DOHH2 (cell line): Measurements from ENCODE around the gene ARMC8.

Source experiments
- EZH2phosphoT487 ChIP-seq: fragments of 200-600 bp; sonication (generic); IDR thresholded peaks from 2 replicates; pipeline ENCODE4 v1.6.1; 2017; ENCODE audit warnings: borderline replicate concordance, mild to moderate bottlenecking, antibody characterized with exemption, low read length, moderate library complexity, mixed read lengths
- TF ChIP-seq, protein P1 (sequence below): fragments of 200-600 bp; sonication (generic); IDR thresholded peaks from one replicate; pipeline ENCODE4 v1.5.1; 2014; ENCODE audit warnings: antibody characterized with exemption, mild to moderate bottlenecking, low read depth, low read length; ENCODE audit not compliant: poor library complexity, severe bottlenecking

DNA sequence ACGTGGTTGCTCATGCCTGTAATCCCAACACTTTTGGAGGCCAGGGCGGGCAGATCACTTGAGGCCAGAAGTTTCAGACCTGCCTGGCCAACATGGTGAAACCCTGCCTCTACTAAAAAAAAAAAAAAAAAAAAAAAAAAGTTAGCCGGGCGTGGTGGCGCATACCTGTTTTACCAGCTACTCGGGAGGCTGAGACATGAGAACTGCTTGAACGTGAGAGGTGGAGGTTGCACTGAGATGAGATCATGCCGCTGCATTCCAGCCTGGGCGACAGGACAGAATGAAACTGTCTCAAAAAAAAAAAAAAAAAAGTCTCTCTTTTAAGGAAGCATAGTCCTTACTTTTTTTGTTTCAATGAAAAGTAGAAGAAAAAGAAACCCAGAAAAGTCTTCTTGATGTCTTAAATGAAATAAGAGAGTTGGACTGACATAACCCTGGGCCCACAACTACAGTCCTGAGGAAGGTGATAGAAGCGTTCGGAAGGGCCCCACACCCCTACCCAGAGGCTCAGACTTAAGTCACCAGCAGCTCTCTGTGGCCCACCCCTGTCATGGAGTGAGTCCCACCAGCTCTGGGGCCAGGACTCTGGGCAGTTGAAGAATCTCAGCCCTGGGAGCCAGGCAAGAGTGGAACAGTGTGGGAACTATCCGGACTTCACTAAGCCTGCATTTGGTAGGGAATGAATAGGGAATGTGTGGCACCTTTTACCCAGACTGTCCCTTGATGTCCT, 139.9 kb downstream of the ARMC8 start:
- TF ChIP-seq, protein P1, sequence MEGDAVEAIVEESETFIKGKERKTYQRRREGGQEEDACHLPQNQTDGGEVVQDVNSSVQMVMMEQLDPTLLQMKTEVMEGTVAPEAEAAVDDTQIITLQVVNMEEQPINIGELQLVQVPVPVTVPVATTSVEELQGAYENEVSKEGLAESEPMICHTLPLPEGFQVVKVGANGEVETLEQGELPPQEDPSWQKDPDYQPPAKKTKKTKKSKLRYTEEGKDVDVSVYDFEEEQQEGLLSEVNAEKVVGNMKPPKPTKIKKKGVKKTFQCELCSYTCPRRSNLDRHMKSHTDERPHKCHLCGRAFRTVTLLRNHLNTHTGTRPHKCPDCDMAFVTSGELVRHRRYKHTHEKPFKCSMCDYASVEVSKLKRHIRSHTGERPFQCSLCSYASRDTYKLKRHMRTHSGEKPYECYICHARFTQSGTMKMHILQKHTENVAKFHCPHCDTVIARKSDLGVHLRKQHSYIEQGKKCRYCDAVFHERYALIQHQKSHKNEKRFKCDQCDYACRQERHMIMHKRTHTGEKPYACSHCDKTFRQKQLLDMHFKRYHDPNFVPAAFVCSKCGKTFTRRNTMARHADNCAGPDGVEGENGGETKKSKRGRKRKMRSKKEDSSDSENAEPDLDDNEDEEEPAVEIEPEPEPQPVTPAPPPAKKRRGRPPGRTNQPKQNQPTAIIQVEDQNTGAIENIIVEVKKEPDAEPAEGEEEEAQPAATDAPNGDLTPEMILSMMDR: no peak
- TF ChIP-seq EZH2phosphoT487: no peak
